CD14-positive monocyte (primary cell): ENCODE measurements around the gene GNL2. TPM values are rescaled to one million over a fixed set of nuclear protein-coding genes. Genes with fewer than 3 reads are reported as not detected.

Source experiments
- DNase-seq, 3 donors: peaks; one replicate each; pipeline ENCODE4 v3.0.0-alpha.2; 2011 to 2022
- H2AFZ ChIP-seq: 2 replicates; pipeline ENCODE4 v1.6.0; 2012; ENCODE audit warnings: mild to moderate bottlenecking, low read depth, low read length, inconsistent platforms; ENCODE audit not compliant: insufficient read depth, poor library complexity, severe bottlenecking
- H3K27ac ChIP-seq, 2 donors: 1 replicate in 1 of 2; 2 replicates in 1 of 2; pipeline ENCODE4 v1.5.1; 2012 to 2013; ENCODE audit warnings: low read length in 2 of 2, control low read depth in 1 of 2, inconsistent platforms in 1 of 2, low read depth in 1 of 2, mild to moderate bottlenecking in 1 of 2
- H3K27me3 ChIP-seq, 2 donors: one replicate each; pipeline versions ENCODE4 v1.6.0 to v1.6.1; 2011 to 2013; ENCODE audit warnings: low read length in 2 of 2; ENCODE audit not compliant: control insufficient read depth in 2 of 2, insufficient read depth in 2 of 2
- H3K36me3 ChIP-seq, 2 donors: replicated peaks in 1 of 2; 1 replicate in 1 of 2; 2 replicates in 1 of 2; pipeline versions ENCODE4 v1.5.1 to v1.6.1; 2012 to 2013; ENCODE audit warnings: low read length in 2 of 2, control low read depth in 1 of 2, inconsistent platforms in 1 of 2, mild to moderate bottlenecking in 1 of 2; ENCODE audit not compliant: insufficient read depth in 2 of 2, control insufficient read depth in 1 of 2
- H3K4me1 ChIP-seq, 2 donors: 1 replicate in 1 of 2; 2 replicates in 1 of 2; pipeline versions ENCODE4 v1.5.1 to v1.6.1; 2012 to 2013; ENCODE audit warnings: low read length in 2 of 2, control low read depth in 1 of 2, inconsistent platforms in 1 of 2, mild to moderate bottlenecking in 1 of 2, moderate library complexity in 1 of 2; ENCODE audit not compliant: insufficient read depth in 2 of 2, control insufficient read depth in 1 of 2
- H3K4me2 ChIP-seq: replicated peaks from 2 replicates; pipeline ENCODE3; 2012; ENCODE audit warnings: low read length, moderate library complexity, mild to moderate bottlenecking; ENCODE audit not compliant: poor library complexity, severe bottlenecking; ENCODE audit errors: extremely low read depth
- H3K4me3 ChIP-seq, 3 experiments: fragments of 200-600 bp in 1 of 3; sonication (generic) in 1 of 3; replicated peaks in 1 of 3; 1 replicate in 2 of 3; 2 replicates in 1 of 3; pipeline ENCODE4 v1.5.1; 2011 to 2013; ENCODE audit warnings: low read length in 3 of 3, mild to moderate bottlenecking in 3 of 3, control low read depth in 2 of 3, low read depth in 2 of 3, inconsistent platforms in 1 of 3, moderate library complexity in 1 of 3
- H3K79me2 ChIP-seq: 2 replicates; pipeline ENCODE4 v1.6.0; 2012; ENCODE audit warnings: mild to moderate bottlenecking, control low read depth, inconsistent platforms, low read length, moderate library complexity; ENCODE audit not compliant: insufficient read depth
- H3K9ac ChIP-seq: 2 replicates; pipeline ENCODE4 v1.6.0; 2017; ENCODE audit warnings: low read length, mild to moderate bottlenecking; ENCODE audit not compliant: insufficient read depth, poor library complexity, severe bottlenecking
- H3K9me3 ChIP-seq, 2 donors: replicated peaks in 1 of 2; 1 replicate in 1 of 2; 2 replicates in 1 of 2; pipeline versions ENCODE4 v1.5.1 to v1.6.1; 2012 to 2013; ENCODE audit warnings: low read length in 2 of 2, control low read depth in 1 of 2; ENCODE audit not compliant: control insufficient read depth in 1 of 2, insufficient read depth in 1 of 2
- H4K20me1 ChIP-seq: 2 replicates; pipeline ENCODE4 v1.6.0; 2012; ENCODE audit warnings: mild to moderate bottlenecking, low read length, control low read depth, moderate library complexity; ENCODE audit not compliant: insufficient read depth
- H3K27ac Mint-ChIP-seq, 7 donors: one replicate each; pipeline ENCODE4 v1.8.0; 2020; ENCODE audit warnings: mild to moderate bottlenecking in 7 of 7, mixed read lengths in 7 of 7, moderate library complexity in 6 of 7, inconsistent platforms in 2 of 7
- H3K27me3 Mint-ChIP-seq, 3 donors: one replicate each; pipeline ENCODE4 v1.8.0; 2021 to 2022; ENCODE audit warnings: low read depth in 3 of 3, mild to moderate bottlenecking in 3 of 3, mixed read lengths in 3 of 3, moderate library complexity in 3 of 3, inconsistent platforms in 1 of 3
- H3K36me3 Mint-ChIP-seq, 2 donors: one replicate each; pipeline ENCODE4 v1.8.0; 2020; ENCODE audit warnings: mixed read lengths in 2 of 2, inconsistent platforms in 1 of 2, mild to moderate bottlenecking in 1 of 2
- H3K4me1 Mint-ChIP-seq: one replicate; pipeline ENCODE4 v1.8.0; 2020; ENCODE audit warnings: mild to moderate bottlenecking, mixed read lengths
- H3K4me3 Mint-ChIP-seq, 2 donors: one replicate each; pipeline ENCODE4 v1.8.0; 2020; ENCODE audit warnings: mild to moderate bottlenecking in 2 of 2, mixed read lengths in 2 of 2, moderate library complexity in 1 of 2
- H3K9me3 Mint-ChIP-seq, 7 donors: one replicate each; pipeline ENCODE4 v1.8.0; 2020 to 2022; ENCODE audit warnings: mixed read lengths in 7 of 7, mild to moderate bottlenecking in 6 of 7, moderate library complexity in 6 of 7, inconsistent platforms in 2 of 7
- CTCF ChIP-seq: fragments of 200-600 bp; IDR thresholded peaks from one replicate; pipeline ENCODE4 v1.8.0; 2022; ENCODE audit warnings: antibody characterized with exemption, mild to moderate bottlenecking
- WGBS: methylation state at CpG from one replicate; pipeline ENCODE4 v1.1.5; 2013; ENCODE audit warnings: missing lambda C conversion rate; ENCODE audit not compliant: insufficient coverage; 5-methylcytosine and 5-hydroxymethylcytosine counted together
- intact Hi-C, 2 donors: fragments of 100-400 bp; cut with micrococcal nuclease; formaldehyde crosslinking; loops; one replicate each; pipeline versions ENCODE4 v1.15.0 to v1.15.1; 2023
- polyA plus RNA-seq, 3 donors: library from polyadenylated mRNA; depleted of rRNA in 1 of 3; unstranded in 2 of 3; stranded (reverse) in 1 of 3; fragments of 300-500 nt in 2 of 3; fragments of >200 nt in 1 of 3; fragmentation: Illumina TruSeq in 2 of 3; gene quantifications; 1 replicate in 2 of 3; 2 replicates in 1 of 3; pipeline ENCODE4 v1.2.3, GENCODE V29; 2012 to 2021

The GNL2 gene
- polyA plus RNA-seq, 3 donors: 22.2 to 37.2 (median 35.4) TPM

GRCh38 chr1:37559080-37559479, 36.7 kb downstream of the GNL2 start:
- no peaks in the 10 kb centered on the region for H3K27me3 ChIP-seq
- no peak overlapping the region for H3K27ac ChIP-seq
- no peak overlapping the region for H3K4me3 ChIP-seq
- peaks cover 2 to 5% of the 10 kb centered on the region in 2 donors for H3K36me3 Mint-ChIP-seq
- H3K36me3 ChIP-seq: peaks cover 2 to 15% of the 10 kb centered on the region in 2 donors
- no peaks in the 10 kb centered on the region for H3K9me3 ChIP-seq
- peaks cover 0 to 9% (median 0%) of the 10 kb centered on the region in 7 donors for H3K9me3 Mint-ChIP-seq
- H3K9ac ChIP-seq: no peak overlapping the region
- peaks cover under 1% of the 10 kb centered on the region for H3K79me2 ChIP-seq
- no peaks in the 10 kb centered on the region for H4K20me1 ChIP-seq
- no peak overlapping the region for H3K27ac Mint-ChIP-seq
- no peak overlapping the region for H2AFZ ChIP-seq
- H3K27me3 Mint-ChIP-seq: no peaks in the 10 kb centered on the region
- intact Hi-C loops: loop anchor here (5.0 to 10.0 kb wide), 3 partner anchors 38 to 456 kb away; partner anchors contain the start of genes GNL2 (in 1 of the 2) and UTP11 (in 1 of the 2)
- WGBS: 81% methylated on average over 4 of the region's 7 CpGs
- no peak for DNase-seq
- peaks cover 0 to 11% of the 10 kb centered on the region in 2 donors for H3K4me1 ChIP-seq
- peaks cover 10% of the 10 kb centered on the region for H3K4me1 Mint-ChIP-seq
- no peak overlapping the region for H3K4me2 ChIP-seq
- TF ChIP-seq CTCF: no peak
- no peak overlapping the region for H3K4me3 Mint-ChIP-seq

GRCh38 chr1:37558411-37558810, 37.3 kb downstream of the GNL2 start:
- Histone ChIP-seq H3K79me2 (peaks cover 7% of the 10 kb centered on the region), H3K9me3 (no peaks in the 10 kb centered on the region), H4K20me1 (no peaks in the 10 kb centered on the region), H3K9ac (no peak overlapping the region), H3K4me3 (no peak overlapping the region), H2AFZ (no peak overlapping the region), H3K4me1 (peaks cover 3 to 14% of the 10 kb centered on the region in 2 donors), H3K27ac (no peak overlapping the region), H3K36me3 (peaks cover 2 to 11% of the 10 kb centered on the region in 2 donors), H3K27me3 (no peaks in the 10 kb centered on the region), H3K4me2 (no peak overlapping the region)
- TF ChIP-seq CTCF: no peak
- Mint-ChIP-seq H3K27me3 (no peaks in the 10 kb centered on the region), H3K4me1 (peaks cover 12% of the 10 kb centered on the region), H3K4me3 (no peak overlapping the region), H3K36me3 (peaks cover 2 to 4% of the 10 kb centered on the region in 2 donors), H3K9me3 (peaks cover 0 to 9% (median 0%) of the 10 kb centered on the region in 7 donors), H3K27ac (peak overlapping the region in 1 of 7 donors; percentile 19)
- WGBS: 79% methylated on average over 1 of the region's 1 CpG
- intact Hi-C loops: loop anchor here (5.0 to 10.0 kb wide), 3 partner anchors 39 to 456 kb away; partner anchors contain the start of genes GNL2 (in 1 of the 2) and UTP11 (in 1 of the 2)
- DNase-seq: no peak
